Tibial nerve (tissue), 4 donors: ENCODE data around the gene EMILIN1. TPM values are rescaled to one million over a fixed set of nuclear protein-coding genes. Genes with fewer than 3 reads are reported as not detected.

Source experiments
- DNase-seq, 2 donors: peaks; one replicate each; pipeline ENCODE4 v3.0.0-alpha.2; 2019; ENCODE audit warnings: low spot score in 2 of 2
- H3K27ac ChIP-seq, 4 donors: fragments of 200-600 bp; sonication (generic) in 3 of 4; one replicate each; pipeline ENCODE4 v1.5.1; 2017 to 2019; ENCODE audit warnings: mild to moderate bottlenecking in 1 of 4
- H3K27me3 ChIP-seq, 2 donors: fragments of 200-600 bp; sonication (generic) in 1 of 2; one replicate each; pipeline versions ENCODE4 v1.5.1 to v1.6.0; 2017 to 2019
- H3K36me3 ChIP-seq, 3 donors: fragments of 200-600 bp; sonication (generic); one replicate each; pipeline ENCODE4 v1.5.1; 2018 to 2019
- H3K4me1 ChIP-seq, 4 donors: fragments of 200-600 bp; sonication (generic) in 3 of 4; one replicate each; pipeline ENCODE4 v1.5.1; 2017 to 2019
- H3K4me3 ChIP-seq, 4 donors: fragments of 200-600 bp; sonication (generic) in 3 of 4; one replicate each; pipeline ENCODE4 v1.5.1; 2017 to 2019; ENCODE audit warnings: mild to moderate bottlenecking in 1 of 4, moderate library complexity in 1 of 4
- H3K9me3 ChIP-seq, 4 donors: fragments of 200-600 bp; sonication (generic) in 3 of 4; one replicate each; pipeline ENCODE4 v1.5.1; 2017 to 2019
- CTCF ChIP-seq, 5 experiments: fragments of 200-600 bp in 3 of 5; fragments of 450-650 bp in 2 of 5; sonication (generic) in 3 of 5; IDR thresholded peaks; one replicate each; pipeline ENCODE4 v1.5.1; 2016 to 2019; ENCODE audit warnings: antibody characterized with exemption in 5 of 5, mild to moderate bottlenecking in 3 of 5, moderate library complexity in 2 of 5
- EP300 ChIP-seq, 2 donors: sonication (generic); formaldehyde crosslinking; IDR thresholded peaks; one replicate each; pipeline ENCODE4 v1.6.1; 2017; ENCODE audit warnings: antibody characterized with exemption in 2 of 2, mild to moderate bottlenecking in 1 of 2
- POLR2A ChIP-seq, 2 donors: fragments of 450-650 bp; IDR thresholded peaks; one replicate each; pipeline ENCODE4 v1.6.1; 2017; ENCODE audit warnings: antibody characterized with exemption in 2 of 2, mild to moderate bottlenecking in 2 of 2, moderate library complexity in 2 of 2
- WGBS, 2 donors: methylation state at CpG; one replicate each; pipeline ENCODE4 v1.1.5; 2018; 5-methylcytosine and 5-hydroxymethylcytosine counted together
- total RNA-seq, 4 donors: library from RNA; depleted of rRNA; stranded (reverse); fragments of >200 nt; gene quantifications; one replicate each; pipeline ENCODE4 v1.1.0, GENCODE V29; 2016

The EMILIN1 gene
- total RNA-seq, 4 donors from 2014 or later: 56.6 to 95.1 (median 70.1) TPM

- TF ChIP-seq EP300 (IDR thresholded peaks at IDR 0.05) (no peak), CTCF (IDR thresholded peaks at IDR 0.05) (no peak), POLR2A (IDR thresholded peaks at IDR 0.05) (no peak)
- peaks cover 0 to 12% (median 4%) of the 10 kb centered on the region in 4 donors for H3K4me1 ChIP-seq
- H3K9me3 ChIP-seq: no peaks in the 10 kb centered on the region
- no peak for DNase-seq
- no peak overlapping the region for H3K27ac ChIP-seq
- peaks cover 0 to 16% (median 0%) of the 10 kb centered on the region in 3 donors for H3K36me3 ChIP-seq
- no peak overlapping the region for H3K4me3 ChIP-seq
- WGBS, 2 donors: 83% methylated on average over 14 of the region's 14 CpGs
- no peaks in the 10 kb centered on the region for H3K27me3 ChIP-seq
These were observed 18.9 kb downstream of the EMILIN1 start for GRCh38 chr2:27097341-27097740.

GRCh38 chr2:27099334-27099955 is 21.0 kb downstream of the EMILIN1 start:
- DNase-seq: no peak
- H3K4me3 ChIP-seq: no peak overlapping the region
- WGBS, 2 donors: 80 to 85% methylated on average over 3 to 6 of the region's 19 CpGs

GRCh38 chr2:27100036-27100435 is 21.6 kb downstream of the EMILIN1 start:
- Histone ChIP-seq H3K4me3 (no peak overlapping the region), H3K36me3 (peaks cover 0 to 16% (median 0%) of the 10 kb centered on the region in 3 donors), H3K27me3 (no peaks in the 10 kb centered on the region), H3K9me3 (no peaks in the 10 kb centered on the region), H3K4me1 (peaks cover 0 to 12% (median 4%) of the 10 kb centered on the region in 4 donors), H3K27ac (no peak overlapping the region)
- TF ChIP-seq EP300 (IDR thresholded peaks at IDR 0.05) (no peak), CTCF (IDR thresholded peaks at IDR 0.05) (no peak), POLR2A (IDR thresholded peaks at IDR 0.05) (no peak)
- WGBS, 2 donors: 78 to 82% methylated on average over 9 to 10 of the region's 10 CpGs
- no peak for DNase-seq

More at GRCh38 chr2:27099334-27099955, 21.0 kb downstream of the EMILIN1 start:
- no peaks in the 10 kb centered on the region for H3K9me3 ChIP-seq
- no peaks in the 10 kb centered on the region for H3K27me3 ChIP-seq
- peaks cover 0 to 12% (median 4%) of the 10 kb centered on the region in 4 donors for H3K4me1 ChIP-seq
- H3K36me3 ChIP-seq: peaks cover 0 to 16% (median 0%) of the 10 kb centered on the region in 3 donors
- TF ChIP-seq CTCF (IDR thresholded peaks at IDR 0.05) (no peak), POLR2A (IDR thresholded peaks at IDR 0.05) (no peak), EP300 (IDR thresholded peaks at IDR 0.05) (no peak)
- no peak overlapping the region for H3K27ac ChIP-seq

GRCh38 chr2:27102329-27102728 is 23.9 kb downstream of the EMILIN1 start:
- no peak for DNase-seq
- no peaks in the 10 kb centered on the region for H3K9me3 ChIP-seq
- H3K27ac ChIP-seq: no peak overlapping the region
- no peak for TF ChIP-seq EP300 (IDR thresholded peaks at IDR 0.05)
- TF ChIP-seq CTCF (IDR thresholded peaks at IDR 0.05): no peak
- no peak for TF ChIP-seq POLR2A (IDR thresholded peaks at IDR 0.05)
- no peaks in the 10 kb centered on the region for H3K27me3 ChIP-seq
- no peak overlapping the region for H3K4me3 ChIP-seq
- peaks cover 0 to 3% (median 0%) of the 10 kb centered on the region in 4 donors for H3K4me1 ChIP-seq
- whole genome bisulfite sequencing, 2 donors: 77 to 91% methylated on average over 5 of the region's 5 CpGs
- peaks cover 0 to 16% (median 0%) of the 10 kb centered on the region in 3 donors for H3K36me3 ChIP-seq

GRCh38 chr2:27105981-27106380 is 27.6 kb downstream of the EMILIN1 start:
- no peaks in the 10 kb centered on the region for H3K9me3 ChIP-seq
- no peak for DNase-seq
- H3K36me3 ChIP-seq: no peaks in the 10 kb centered on the region
- no peaks in the 10 kb centered on the region for H3K27me3 ChIP-seq
- TF ChIP-seq POLR2A (IDR thresholded peaks at IDR 0.05) (no peak), CTCF (IDR thresholded peaks at IDR 0.05) (no peak), EP300 (IDR thresholded peaks at IDR 0.05) (no peak)
- peaks cover 0 to 3% (median 0%) of the 10 kb centered on the region in 4 donors for H3K4me1 ChIP-seq
- H3K4me3 ChIP-seq: no peak overlapping the region
- 67 to 72% methylated on average over 3 of the region's 3 CpGs for WGBS, 2 donors
- no peak overlapping the region for H3K27ac ChIP-seq
